ENCODE measurements around the gene TMPRSS9.

The TMPRSS9 gene

DNA sequence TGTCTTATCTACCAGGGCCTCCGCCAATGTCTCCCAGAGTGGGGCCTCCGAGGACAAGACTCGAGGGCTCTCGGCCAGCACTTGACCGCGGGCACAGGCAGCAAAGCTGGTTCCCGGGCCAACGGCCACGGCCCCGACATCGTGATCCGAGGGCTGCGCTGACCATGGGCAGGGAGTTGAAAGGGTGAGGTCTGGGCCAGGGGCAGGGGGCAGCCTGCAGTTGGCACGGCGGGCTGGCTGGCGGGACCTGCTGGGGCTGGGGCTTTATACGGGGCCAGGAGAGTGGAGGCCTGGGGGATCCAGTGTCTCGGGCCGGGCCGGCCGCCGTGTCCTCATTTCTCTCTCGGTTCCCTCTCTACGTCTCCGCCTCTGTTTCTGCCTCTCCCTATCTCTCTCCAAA lies 42.3 kb upstream of the TMPRSS9 start:
- H3K4me3 ChIP-seq (ENCODE audit: low read length): no peak overlapping the region
- no peak for DNase-seq (ENCODE audit: low read depth)
- TF ChIP-seq, protein P1, sequence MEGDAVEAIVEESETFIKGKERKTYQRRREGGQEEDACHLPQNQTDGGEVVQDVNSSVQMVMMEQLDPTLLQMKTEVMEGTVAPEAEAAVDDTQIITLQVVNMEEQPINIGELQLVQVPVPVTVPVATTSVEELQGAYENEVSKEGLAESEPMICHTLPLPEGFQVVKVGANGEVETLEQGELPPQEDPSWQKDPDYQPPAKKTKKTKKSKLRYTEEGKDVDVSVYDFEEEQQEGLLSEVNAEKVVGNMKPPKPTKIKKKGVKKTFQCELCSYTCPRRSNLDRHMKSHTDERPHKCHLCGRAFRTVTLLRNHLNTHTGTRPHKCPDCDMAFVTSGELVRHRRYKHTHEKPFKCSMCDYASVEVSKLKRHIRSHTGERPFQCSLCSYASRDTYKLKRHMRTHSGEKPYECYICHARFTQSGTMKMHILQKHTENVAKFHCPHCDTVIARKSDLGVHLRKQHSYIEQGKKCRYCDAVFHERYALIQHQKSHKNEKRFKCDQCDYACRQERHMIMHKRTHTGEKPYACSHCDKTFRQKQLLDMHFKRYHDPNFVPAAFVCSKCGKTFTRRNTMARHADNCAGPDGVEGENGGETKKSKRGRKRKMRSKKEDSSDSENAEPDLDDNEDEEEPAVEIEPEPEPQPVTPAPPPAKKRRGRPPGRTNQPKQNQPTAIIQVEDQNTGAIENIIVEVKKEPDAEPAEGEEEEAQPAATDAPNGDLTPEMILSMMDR (conservative IDR thresholded peaks at IDR 0.05; ENCODE audit: low read length): no peak

GRCh38 chr19:2318923-2319322 lies 41.1 kb upstream of the TMPRSS9 start:
- no peak for DNase-seq (ENCODE audit: low read depth)
- TF ChIP-seq, protein P1 (conservative IDR thresholded peaks at IDR 0.05; ENCODE audit: low read length): no peak
- no peak overlapping the region for H3K4me3 ChIP-seq (ENCODE audit: low read length)

- DNase-seq (ENCODE audit: low read depth): no peak
- TF ChIP-seq, protein P1 (conservative IDR thresholded peaks at IDR 0.05; ENCODE audit: low read length): no peak
- H3K4me3 ChIP-seq (ENCODE audit: low read length): no peak overlapping the region
Observed at GRCh38 chr19:2319551-2319950, 40.5 kb upstream of the TMPRSS9 start.

DNA sequence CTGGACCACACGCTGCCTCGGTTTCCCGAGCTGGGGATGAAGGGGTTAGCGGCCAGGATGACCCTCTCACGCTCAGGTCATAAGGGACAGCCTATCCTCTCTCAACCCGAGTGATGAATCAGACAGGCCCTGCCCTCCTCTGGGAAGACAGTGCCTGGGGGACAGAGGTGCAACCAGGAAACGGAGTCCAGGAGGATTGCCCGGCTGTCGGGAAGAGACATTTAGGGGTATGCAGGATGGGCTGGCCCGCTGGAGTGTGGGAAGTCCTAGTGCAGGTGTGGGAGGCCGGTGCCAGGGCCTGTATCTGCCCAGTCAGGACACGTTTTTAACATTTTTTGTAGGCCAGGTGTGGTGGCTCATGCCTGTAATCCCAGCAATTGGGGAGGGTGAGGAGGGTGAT lies 40.0 kb upstream of the TMPRSS9 start:
- TF ChIP-seq, protein P1 (conservative IDR thresholded peaks at IDR 0.05; ENCODE audit: low read length): no peak
- DNase-seq (ENCODE audit: low read depth): no peak
- no peak overlapping the region for H3K4me3 ChIP-seq (ENCODE audit: low read length)

DNA sequence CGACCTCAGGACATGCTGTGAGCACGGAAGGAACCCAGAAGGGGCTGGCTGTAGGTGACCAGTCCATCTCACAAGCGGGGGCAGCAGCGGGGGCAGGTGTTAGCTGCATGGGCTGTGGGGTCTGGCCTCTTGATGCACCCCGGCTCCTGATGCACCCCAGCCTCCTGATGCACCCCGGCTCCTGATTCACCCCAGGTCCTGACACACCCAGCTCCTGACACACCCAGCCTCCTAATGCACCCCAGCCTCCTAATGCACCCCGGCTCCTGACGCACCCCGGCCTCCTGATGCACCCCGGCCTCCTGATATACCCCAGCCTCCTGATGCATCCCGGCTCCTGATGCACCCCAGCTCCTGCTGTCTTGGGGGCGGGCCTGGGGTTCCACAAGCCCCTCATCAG lies 39.1 kb upstream of the TMPRSS9 start:
- no peak for DNase-seq (ENCODE audit: low read depth)
- H3K4me3 ChIP-seq (ENCODE audit: low read length): no peak overlapping the region
- TF ChIP-seq, protein P1 (conservative IDR thresholded peaks at IDR 0.05; ENCODE audit: low read length): no peak

DNA sequence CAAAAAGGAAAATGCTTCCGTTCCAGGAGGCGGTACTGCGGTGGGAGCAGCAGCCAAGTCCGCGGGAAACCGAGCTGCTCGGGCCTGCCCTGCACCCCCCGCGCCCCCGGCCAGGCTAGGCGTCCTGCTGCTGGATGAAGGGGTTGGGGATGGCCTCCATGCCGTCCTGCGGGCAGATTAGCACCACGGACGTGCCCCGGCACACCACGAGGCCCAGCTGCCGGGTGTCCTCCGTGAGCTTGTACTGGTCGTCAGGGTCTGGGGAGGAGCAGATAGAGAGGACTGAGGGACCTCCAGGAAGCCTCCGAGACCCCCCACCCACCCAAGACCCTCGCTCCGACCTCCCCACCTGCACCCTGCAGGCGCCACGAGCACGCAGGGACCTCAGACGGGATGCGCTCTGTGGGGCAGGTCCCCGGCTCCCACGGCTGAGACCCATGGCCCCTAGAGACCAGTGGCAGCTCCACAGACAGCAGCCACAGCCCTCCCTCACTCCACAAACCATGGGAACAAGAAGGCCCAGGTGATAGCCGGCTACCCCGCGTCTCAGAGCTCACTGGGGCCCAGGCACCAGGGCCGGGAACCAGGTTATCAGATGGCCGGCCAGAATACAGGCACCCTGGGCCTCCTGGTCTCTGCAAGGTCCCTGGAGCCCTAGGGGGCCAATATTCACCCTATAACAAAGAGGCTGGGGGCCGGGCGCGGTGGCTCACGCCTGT lies 38.3 kb upstream of the TMPRSS9 start:
- no peak overlapping the region for H3K4me3 ChIP-seq (ENCODE audit: low read length)
- no peak for DNase-seq (ENCODE audit: low read depth)
- TF ChIP-seq, protein P1 (conservative IDR thresholded peaks at IDR 0.05; ENCODE audit: low read length): no peak

DNA sequence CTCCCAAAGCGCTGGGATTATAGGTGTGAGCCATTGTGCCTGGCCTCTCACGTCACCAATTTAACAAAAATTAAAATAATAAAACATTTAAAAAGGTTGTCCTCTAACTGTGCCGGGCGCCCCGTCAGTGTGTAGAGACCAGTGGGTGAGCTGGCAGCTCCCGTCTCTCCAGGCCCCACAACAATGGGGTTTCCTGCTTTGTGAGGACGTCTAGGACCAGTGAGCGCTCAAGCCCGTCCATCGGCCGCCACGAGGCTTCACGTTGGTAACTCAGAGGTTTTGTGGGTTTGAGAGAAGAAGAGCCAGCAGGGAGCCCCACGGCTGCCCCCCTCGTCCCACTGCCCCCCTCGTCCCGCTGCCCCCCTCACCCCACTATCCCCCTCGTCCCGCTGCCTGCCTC lies 36.4 kb upstream of the TMPRSS9 start:
- no peak overlapping the region for H3K4me3 ChIP-seq (ENCODE audit: low read length)
- TF ChIP-seq, protein P1 (conservative IDR thresholded peaks at IDR 0.05; ENCODE audit: low read length): no peak
- no peak for DNase-seq (ENCODE audit: low read depth)
